Neural cell (in vitro differentiated cells): ENCODE measurements around the gene BAG5.
"Not testable (repeated sequence)": the region's sequence is repeated elsewhere in the genome, so short reads cannot be mapped to it uniquely, and the experiment has no call there.

Experiments
- CTCF ChIP-seq: fragments of 450-650 bp; IDR thresholded peaks from 2 replicates; pipeline ENCODE4 v1.5.1; 2014; ENCODE audit warnings: antibody characterized with exemption, mild to moderate bottlenecking, moderate library complexity; ENCODE audit not compliant: poor library complexity, severe bottlenecking
- EP300 ChIP-seq: fragments of 450-650 bp; conservative IDR thresholded peaks from 2 replicates; pipeline ENCODE4 v1.6.1; 2014; ENCODE audit warnings: antibody characterized with exemption, mild to moderate bottlenecking, moderate library complexity; ENCODE audit not compliant: poor library complexity, severe bottlenecking
- EZH2 ChIP-seq: fragments of 200-600, 300-800 bp; shearing (Covaris generic), sonication (generic); IDR thresholded peaks from 2 replicates; pipeline ENCODE4 v1.6.1; 2014; ENCODE audit warnings: antibody characterized with exemption, low read length, borderline replicate concordance, mild to moderate bottlenecking; ENCODE audit not compliant: insufficient read depth, poor library complexity, severe bottlenecking
- POLR2AphosphoS5 ChIP-seq: IDR thresholded peaks from 2 replicates; pipeline ENCODE4 v1.6.1; 2012
- RAD21 ChIP-seq: fragments of 450-650 bp; conservative IDR thresholded peaks from 2 replicates; pipeline ENCODE4 v1.6.1; 2014; ENCODE audit warnings: antibody characterized with exemption, mild to moderate bottlenecking, moderate library complexity
- SMC3 ChIP-seq: fragments of 450-650 bp; conservative IDR thresholded peaks from 2 replicates; pipeline ENCODE4 v1.6.1; 2014; ENCODE audit warnings: antibody characterized with exemption, mild to moderate bottlenecking, moderate library complexity; ENCODE audit not compliant: poor library complexity
- TAF1 ChIP-seq: IDR thresholded peaks from 2 replicates; pipeline ENCODE4 v1.6.1; 2012; ENCODE audit warnings: low read depth

GRCh38 chr14:103609081-103609480 lies 46.6 kb upstream of the BAG5 start:
- not testable (repeated sequence) for TF ChIP-seq TAF1, RAD21, EP300, POLR2AphosphoS5, EZH2, CTCF, SMC3
